Ishikawa (cell line): ENCODE measurements around the gene KDM3A.

ENCODE experiments used
- CREB1 ChIP-seq: IDR thresholded peaks from 2 replicates; pipeline ENCODE4 v1.6.1; 2012; ENCODE audit warnings: low read depth
- FOXM1 ChIP-seq: IDR thresholded peaks from 2 replicates; pipeline ENCODE4 v1.6.1; 2012; ENCODE audit warnings: low read depth, borderline replicate concordance
- MAX ChIP-seq: IDR thresholded peaks from 2 replicates; pipeline ENCODE4 v1.6.1; 2012

GRCh38 chr2:86434290-86434689 is 6.9 kb upstream of the KDM3A start:
- TF ChIP-seq MAX (no peak), FOXM1 (no peak), CREB1 (no peak)
